ENCODE results near the gene TMEM59.
"Not testable (repeated sequence)": the region's sequence is repeated elsewhere in the genome, so short reads cannot be mapped to it uniquely, and the experiment has no call there.

The TMEM59 gene

DNA sequence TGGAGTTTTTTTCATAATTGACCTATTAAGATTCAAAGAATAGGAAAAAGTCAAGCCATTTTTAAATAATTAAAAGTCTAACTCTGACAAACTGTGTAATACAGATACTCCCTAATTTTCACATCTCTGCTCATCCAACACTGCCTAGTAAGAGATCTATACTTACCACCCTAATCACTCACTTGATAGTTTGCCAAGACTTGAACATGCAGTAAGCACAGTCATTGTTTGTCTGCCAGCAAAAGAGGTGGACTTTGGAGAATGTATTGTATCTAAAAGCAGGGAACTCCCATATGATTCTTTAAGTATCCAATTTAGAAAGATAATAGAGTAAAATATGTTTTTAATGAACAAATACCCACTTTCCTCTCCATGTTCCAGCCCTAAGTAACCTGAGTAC is 15.5 kb downstream of the TMEM59 start:
- no peak overlapping the region for H3K27ac ChIP-seq
- TF ChIP-seq, protein P1, sequence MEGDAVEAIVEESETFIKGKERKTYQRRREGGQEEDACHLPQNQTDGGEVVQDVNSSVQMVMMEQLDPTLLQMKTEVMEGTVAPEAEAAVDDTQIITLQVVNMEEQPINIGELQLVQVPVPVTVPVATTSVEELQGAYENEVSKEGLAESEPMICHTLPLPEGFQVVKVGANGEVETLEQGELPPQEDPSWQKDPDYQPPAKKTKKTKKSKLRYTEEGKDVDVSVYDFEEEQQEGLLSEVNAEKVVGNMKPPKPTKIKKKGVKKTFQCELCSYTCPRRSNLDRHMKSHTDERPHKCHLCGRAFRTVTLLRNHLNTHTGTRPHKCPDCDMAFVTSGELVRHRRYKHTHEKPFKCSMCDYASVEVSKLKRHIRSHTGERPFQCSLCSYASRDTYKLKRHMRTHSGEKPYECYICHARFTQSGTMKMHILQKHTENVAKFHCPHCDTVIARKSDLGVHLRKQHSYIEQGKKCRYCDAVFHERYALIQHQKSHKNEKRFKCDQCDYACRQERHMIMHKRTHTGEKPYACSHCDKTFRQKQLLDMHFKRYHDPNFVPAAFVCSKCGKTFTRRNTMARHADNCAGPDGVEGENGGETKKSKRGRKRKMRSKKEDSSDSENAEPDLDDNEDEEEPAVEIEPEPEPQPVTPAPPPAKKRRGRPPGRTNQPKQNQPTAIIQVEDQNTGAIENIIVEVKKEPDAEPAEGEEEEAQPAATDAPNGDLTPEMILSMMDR (IDR thresholded peaks at IDR 0.05), result no peak
- no peak for TF ChIP-seq ZFX (IDR thresholded peaks at IDR 0.05; ENCODE audit: borderline replicate concordance)

DNA sequence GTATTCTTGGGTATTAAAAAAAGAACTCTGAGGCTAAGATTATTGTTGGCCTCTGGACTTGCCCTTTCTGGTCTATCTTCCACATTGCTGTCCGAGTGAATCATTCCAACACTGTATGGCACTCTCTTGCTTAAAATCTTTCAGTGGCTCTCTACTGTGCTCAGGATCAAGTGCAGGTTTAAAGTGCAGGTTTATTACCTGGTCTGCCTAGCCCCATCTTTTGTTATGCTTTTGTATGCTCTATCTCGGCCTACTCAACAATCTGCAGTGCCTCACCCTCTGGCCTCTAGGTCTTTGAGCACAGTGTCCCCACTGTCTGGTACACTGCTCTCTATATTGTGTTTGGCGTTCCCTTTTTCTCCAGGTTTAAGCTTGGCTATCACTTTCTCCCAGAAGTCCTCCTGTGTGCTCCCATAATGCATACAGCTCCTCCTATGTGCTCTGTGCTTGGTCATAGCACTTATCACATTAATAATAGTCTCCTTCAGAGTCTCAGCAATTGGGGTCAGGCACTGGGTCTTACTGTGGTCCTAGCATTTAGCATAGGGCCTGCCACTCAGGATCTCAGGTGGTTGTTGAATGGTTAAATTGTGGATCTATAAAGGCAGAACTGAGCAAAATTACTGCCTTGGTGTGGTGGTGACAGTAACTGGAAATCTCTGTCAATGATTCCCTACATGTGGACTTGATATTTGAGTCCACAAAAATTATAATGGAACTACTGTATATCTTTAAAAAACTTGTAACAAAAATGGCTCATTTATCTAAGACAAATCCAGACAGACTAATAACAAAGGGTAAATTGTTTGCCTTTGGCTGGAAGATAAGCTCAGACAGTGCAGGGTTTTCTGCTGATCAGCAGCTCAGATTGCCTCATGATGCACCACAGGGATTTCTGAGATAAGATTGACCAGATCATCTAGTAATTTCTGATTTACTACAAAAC is 24.4 kb downstream of the TMEM59 start:
- TF ChIP-seq ZFX (IDR thresholded peaks at IDR 0.05; ENCODE audit: borderline replicate concordance), result no peak
- TF ChIP-seq, protein P1 (IDR thresholded peaks at IDR 0.05), result no peak
- H3K27ac ChIP-seq, result no peak overlapping the region

DNA sequence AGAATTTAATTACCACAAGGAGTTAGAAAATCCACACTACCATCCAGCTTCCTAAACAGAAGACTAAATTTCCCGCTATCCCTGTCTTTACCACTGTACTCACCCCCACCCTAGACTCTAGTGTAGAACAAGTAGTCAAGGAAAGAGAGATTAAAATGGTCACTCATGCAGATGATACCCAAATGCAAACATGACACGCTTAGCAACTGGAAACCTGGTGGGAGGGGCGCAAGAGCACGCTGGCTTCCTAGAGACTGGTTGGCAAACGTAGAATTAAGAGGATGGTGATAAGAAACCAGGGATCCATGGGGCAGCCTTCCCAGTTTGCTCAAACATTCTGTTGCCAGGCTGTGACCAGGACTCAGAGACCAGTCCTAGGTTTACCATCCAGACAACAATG is 25.2 kb downstream of the TMEM59 start:
- no peak for TF ChIP-seq ZFX (IDR thresholded peaks at IDR 0.05; ENCODE audit: borderline replicate concordance)
- TF ChIP-seq, protein P1 (IDR thresholded peaks at IDR 0.05), result no peak
- no peak overlapping the region for H3K27ac ChIP-seq

DNA sequence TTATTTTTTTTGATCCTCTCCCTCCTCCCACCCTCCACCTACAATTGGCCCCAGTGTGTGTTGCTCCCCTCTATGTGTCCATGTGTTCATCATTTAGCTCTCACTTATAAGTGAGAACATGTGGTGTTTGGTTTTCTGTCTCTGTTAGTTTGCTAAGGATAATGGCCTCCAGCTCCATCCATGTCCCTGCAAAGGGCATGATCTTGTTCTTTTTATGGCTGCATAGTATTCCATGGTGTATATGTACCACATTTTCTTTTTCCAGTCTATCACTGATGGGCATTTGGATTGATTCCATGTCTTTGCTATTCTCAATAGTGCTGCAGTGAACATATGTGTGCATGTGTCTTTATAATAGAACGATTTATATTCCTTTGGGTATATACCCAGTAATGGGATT is 28.2 kb downstream of the TMEM59 start:
- not testable (repeated sequence) for H3K27ac ChIP-seq

DNA sequence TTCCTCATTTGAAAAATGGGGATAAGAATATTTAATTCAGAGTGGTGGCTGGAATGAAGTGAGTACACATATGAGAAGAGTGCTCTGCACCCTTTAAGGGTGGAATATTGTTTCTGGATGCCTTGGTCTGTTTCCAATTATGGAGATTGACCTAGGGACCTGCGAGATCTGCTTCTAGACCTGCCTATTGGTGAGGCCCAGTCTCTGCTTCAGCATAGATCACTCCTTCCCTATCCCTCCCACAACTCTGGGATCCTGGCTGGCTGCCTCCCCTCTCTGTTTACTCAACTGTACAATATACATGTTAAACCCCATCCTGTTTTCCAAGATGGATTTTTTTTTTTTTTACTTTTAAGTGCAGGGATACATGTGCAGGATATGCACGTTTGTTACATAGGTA is 28.6 kb downstream of the TMEM59 start:
- no peak overlapping the region for H3K27ac ChIP-seq
- TF ChIP-seq, protein P1 (IDR thresholded peaks at IDR 0.05), result no peak
- TF ChIP-seq ZFX (IDR thresholded peaks at IDR 0.05; ENCODE audit: borderline replicate concordance), result no peak

DNA sequence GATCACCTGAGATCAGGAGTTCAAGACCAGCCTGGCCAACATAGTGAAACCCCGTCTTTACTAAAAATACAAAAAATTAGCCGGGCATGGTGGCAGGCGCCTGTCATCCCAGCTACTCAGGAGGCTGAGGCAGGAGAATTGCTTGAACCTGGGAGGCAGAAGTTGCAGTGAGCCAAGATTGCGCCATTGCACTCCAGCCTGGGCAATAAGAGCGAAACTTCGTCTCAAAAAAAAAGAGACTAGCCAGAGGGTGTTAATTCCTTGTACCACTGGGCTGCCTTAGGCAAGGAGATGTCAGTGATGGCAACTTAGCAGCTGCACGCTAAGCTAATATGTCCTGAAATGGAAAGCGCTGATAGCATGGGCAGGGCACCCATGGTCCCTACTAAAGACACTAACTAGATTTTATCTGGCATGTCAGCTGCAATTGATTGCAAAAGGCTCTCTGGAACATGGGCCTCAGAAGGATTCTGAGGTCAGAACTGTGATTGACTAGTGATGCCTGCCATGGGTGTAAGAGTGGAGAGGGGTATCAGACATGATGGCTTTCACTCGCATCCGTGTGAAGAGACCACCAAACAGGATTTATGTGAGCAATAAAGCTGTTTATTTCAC is 33.3 kb downstream of the TMEM59 start:
- not testable (repeated sequence) for H3K27ac ChIP-seq

DNA sequence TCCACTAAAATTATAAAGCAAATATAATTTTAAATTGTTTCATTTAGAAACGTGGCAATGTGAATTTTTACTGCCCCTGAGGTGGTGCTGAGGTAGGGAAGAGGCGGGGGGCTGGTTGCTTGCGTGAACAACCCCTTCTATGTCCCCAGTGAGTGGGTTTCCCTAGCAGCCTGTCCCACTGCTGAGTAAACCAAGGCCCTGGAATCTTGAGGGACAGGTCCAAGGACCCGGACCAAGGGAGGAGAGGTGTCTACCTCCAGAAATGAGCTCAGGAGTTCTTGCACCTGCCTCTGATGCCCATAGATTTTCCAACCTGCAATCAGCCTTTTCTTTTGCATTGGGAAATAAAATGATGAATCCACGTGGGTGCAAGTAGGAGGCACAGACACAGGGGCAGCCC is 34.4 kb downstream of the TMEM59 start:
- TF ChIP-seq, protein P1 (IDR thresholded peaks at IDR 0.05), result no peak
- TF ChIP-seq ZFX (IDR thresholded peaks at IDR 0.05; ENCODE audit: borderline replicate concordance), result no peak
- no peak overlapping the region for H3K27ac ChIP-seq

DNA sequence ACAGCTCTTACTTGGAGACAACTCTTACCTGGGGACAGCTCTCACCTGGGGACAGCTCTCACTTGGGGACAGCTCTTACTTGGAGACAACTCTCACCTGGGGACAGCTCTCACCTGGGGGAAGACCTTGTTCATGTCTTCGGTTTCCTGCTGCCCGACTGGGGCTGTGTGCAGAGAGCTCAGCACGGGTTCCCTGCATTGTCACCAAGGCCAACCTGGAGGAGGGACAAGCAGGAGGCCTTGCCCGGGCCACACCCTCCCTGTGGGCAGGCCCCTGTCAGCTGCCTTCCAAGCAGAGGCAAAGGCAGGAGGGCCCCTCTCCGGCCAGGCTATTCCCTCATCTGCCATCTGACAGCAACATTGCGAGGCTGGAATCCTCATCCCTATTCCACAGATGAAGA is 35.0 kb downstream of the TMEM59 start, which contains the start of gene LDLRAD1:
TSS of gene LDLRAD1 (minus strand) at position 208 of the 400 bp plus-strand sequence. CDS start at position 134, 74 bp downstream.
- TF ChIP-seq, protein P1 (IDR thresholded peaks at IDR 0.05), result no peak
- TF ChIP-seq ZFX (IDR thresholded peaks at IDR 0.05; ENCODE audit: borderline replicate concordance), result no peak
- peak within 1 kb of the TSS; percentile 35 for H3K27ac ChIP-seq
